HCT116 (cell line): ENCODE measurements around the gene WDR33. TPM values are rescaled to one million over a fixed set of nuclear protein-coding genes. Genes with fewer than 3 reads are reported as not detected.

Experiments used
- ATAC-seq: fragments of 200-7000 bp; cut with Tn5 transposase; 2 replicates; pipeline ENCODE4 v1.9.1; 2020; ENCODE audit warnings: mild to moderate bottlenecking, moderate library complexity
- BruUV-seq: library from RNA; stranded (reverse); fragments of 400-500 nt; replicated peaks from 2 replicates; lab custom pipeline; 2021; lab: Mats Ljungman, UMichigan
- CTCF ChIA-PET: fragments of 300-600 bp; sonication (Branson Sonifier 250); formaldehyde crosslinking; loops from one replicate; lab custom pipeline; 2021; ENCODE audit warnings: antibody characterized with exemption; lab: Charles Lee
- POLR2A ChIA-PET: fragments of 300-600, 350-600 bp; sonication (Branson Sonifier 250); formaldehyde crosslinking; loops from one replicate; lab custom pipeline; 2021; ENCODE audit warnings: antibody characterized with exemption; lab: Charles Lee
- RAD21 ChIA-PET, 2 experiments: fragments of 300-600 bp; sonication (Branson Sonifier 250); formaldehyde crosslinking; loops; one replicate each; lab custom pipeline; 2023; ENCODE audit warnings: low total read pairs in 2 of 2; ENCODE audit not compliant: uncharacterized antibody in 2 of 2, unreplicated experiment in 2 of 2, low non-redundant PET in 1 of 2; lab: Charles Lee
- DNase-seq: peaks from one replicate; pipeline ENCODE4 v3.0.0-alpha.2; 2010; ENCODE audit warnings: low read depth, low spot score
- H2AFZ ChIP-seq: fragments of 200-600 bp; shearing (Covaris generic), sonication (generic); 2 replicates; pipeline ENCODE4 v1.6.1; 2017; ENCODE audit warnings: low read depth, mixed run types, mixed read lengths, antibody characterized with exemption, low read length; ENCODE audit not compliant: poor library complexity, severe bottlenecking
- H3K27ac ChIP-seq: 2 replicates; pipeline ENCODE4 v1.5.1; 2012; ENCODE audit warnings: low read depth, low read length
- H3K27me3 ChIP-seq: fragments of 200-600 bp; sonication (generic); 2 replicates; pipeline ENCODE4 v1.6.1; 2016; ENCODE audit warnings: mixed run types, low read length, mixed read lengths; ENCODE audit not compliant: insufficient read depth
- H3K36me3 ChIP-seq, 2 experiments: fragments of 200-500 bp in 1 of 2; fragments of 200-600 bp in 1 of 2; sonication (Bioruptor generic) in 1 of 2; sonication (generic) in 1 of 2; 2 replicates each; pipeline versions ENCODE4 v1.5.1 to v1.6.1; 2014 to 2016; ENCODE audit warnings: low read length in 2 of 2, inconsistent platforms in 1 of 2, mixed read lengths in 1 of 2, mixed run types in 1 of 2; ENCODE audit not compliant: insufficient read depth in 2 of 2, control insufficient read depth in 1 of 2
- H3K4me1 ChIP-seq, 2 experiments: fragments of 200-600 bp in 1 of 2; sonication (generic) in 1 of 2; 2 replicates each; pipeline versions ENCODE4 v1.5.1 to v1.6.1; 2012 to 2017; ENCODE audit warnings: low read length in 2 of 2, inconsistent platforms in 1 of 2, mild to moderate bottlenecking in 1 of 2, mixed read lengths in 1 of 2, mixed run types in 1 of 2, moderate library complexity in 1 of 2; ENCODE audit not compliant: insufficient read depth in 2 of 2, control insufficient read depth in 1 of 2
- H3K4me2 ChIP-seq: fragments of 200-600 bp; sonication (generic); 2 replicates; pipeline ENCODE4 v1.6.1; 2017; ENCODE audit warnings: mixed run types, low read length, mixed read lengths
- H3K4me3 ChIP-seq, 2 experiments: fragments of 200-600 bp in 1 of 2; sonication (generic) in 1 of 2; replicated peaks in 1 of 2; 2 replicates each; pipeline ENCODE4 v1.5.1; 2011 to 2016; ENCODE audit warnings: low read length in 2 of 2, control low read depth in 1 of 2, low read depth in 1 of 2, mild to moderate bottlenecking in 1 of 2, mixed read lengths in 1 of 2, mixed run types in 1 of 2
- H3K79me2 ChIP-seq: fragments of 200-600 bp; sonication (generic); 2 replicates; pipeline ENCODE4 v1.6.1; 2017; ENCODE audit warnings: mild to moderate bottlenecking, mixed run types, low read length, moderate library complexity, mixed read lengths; ENCODE audit not compliant: insufficient read depth
- H3K9ac ChIP-seq: fragments of 200-600 bp; sonication (generic); 2 replicates; pipeline ENCODE4 v1.6.1; 2016; ENCODE audit warnings: low read length, mixed read lengths
- H3K9me2 ChIP-seq: fragments of 200-600 bp; sonication (generic), shearing (Covaris generic); 2 replicates; pipeline ENCODE4 v1.6.1; 2017; ENCODE audit warnings: mixed run types, mild to moderate bottlenecking, moderate library complexity; ENCODE audit not compliant: insufficient read depth
- H3K9me3 ChIP-seq, 2 experiments: fragments of 200-500 bp in 1 of 2; fragments of 200-600 bp in 1 of 2; sonication (Bioruptor generic) in 1 of 2; sonication (generic) in 1 of 2; 2 replicates each; pipeline ENCODE4 v1.6.1; 2014 to 2017; ENCODE audit warnings: low read length in 2 of 2, mixed read lengths in 2 of 2, inconsistent platforms in 1 of 2, low read depth in 1 of 2, mild to moderate bottlenecking in 1 of 2, mixed run types in 1 of 2, moderate library complexity in 1 of 2; ENCODE audit not compliant: control insufficient read depth in 1 of 2, insufficient read depth in 1 of 2
- H4K20me1 ChIP-seq: fragments of 200-600 bp; sonication (generic), shearing (Covaris generic); 2 replicates; pipeline ENCODE4 v1.6.1; 2017; ENCODE audit warnings: mixed run types, mild to moderate bottlenecking, moderate library complexity; ENCODE audit not compliant: insufficient read depth
- CBX3 ChIP-seq: IDR thresholded peaks from 2 replicates; pipeline ENCODE4 v1.6.1; 2012; ENCODE audit warnings: low read depth
- CEBPB ChIP-seq: IDR thresholded peaks from 2 replicates; pipeline ENCODE4 v1.6.1; 2012; ENCODE audit warnings: low read depth
- CTCF ChIP-seq, 3 experiments: fragments of 200-600 bp in 1 of 3; sonication (generic) in 1 of 3; IDR thresholded peaks in 2 of 3; conservative IDR thresholded peaks in 1 of 3; 2 replicates each; pipeline ENCODE4 v1.5.1; 2012 to 2017; ENCODE audit warnings: low read depth in 2 of 3, low read length in 2 of 3, antibody characterized with exemption in 1 of 3, borderline replicate concordance in 1 of 3, control low read depth in 1 of 3, mild to moderate bottlenecking in 1 of 3, mixed read lengths in 1 of 3, mixed run types in 1 of 3, moderate library complexity in 1 of 3; ENCODE audit not compliant: insufficient read depth in 1 of 3
- EGR1 ChIP-seq: IDR thresholded peaks from 2 replicates; pipeline ENCODE4 v1.6.1; 2012; ENCODE audit warnings: low read depth
- ELF1 ChIP-seq: IDR thresholded peaks from 2 replicates; pipeline ENCODE4 v1.6.1; 2012; ENCODE audit warnings: low read depth, borderline replicate concordance
- EZH2 ChIP-seq: fragments of 200-600 bp; sonication (generic); IDR thresholded peaks from 2 replicates; pipeline ENCODE4 v1.6.1; 2017; ENCODE audit warnings: antibody characterized with exemption, mixed run types
- FOSL1 ChIP-seq: IDR thresholded peaks from 2 replicates; pipeline ENCODE4 v1.6.1; 2012; ENCODE audit warnings: low read depth
- JUND ChIP-seq: IDR thresholded peaks from 2 replicates; pipeline ENCODE4 v1.6.1; 2012
- POLR2A ChIP-seq: IDR thresholded peaks from 2 replicates; pipeline ENCODE4 v1.7.0; 2011; ENCODE audit warnings: borderline replicate concordance; ENCODE audit not compliant: insufficient read depth, insufficient read length; ENCODE audit errors: extremely low read depth
- POLR2AphosphoS5 ChIP-seq: IDR thresholded peaks from 2 replicates; pipeline ENCODE4 v1.6.1; 2011; ENCODE audit warnings: mild to moderate bottlenecking, low read depth, low read length, moderate library complexity
- RAD21 ChIP-seq: IDR thresholded peaks from 2 replicates; pipeline ENCODE4 v1.6.1; 2012; ENCODE audit warnings: low read depth, mild to moderate bottlenecking
- SRF ChIP-seq: IDR thresholded peaks from 2 replicates; pipeline ENCODE4 v1.6.1; 2012; ENCODE audit warnings: low read depth
- TCF7L2 ChIP-seq: IDR thresholded peaks from 2 replicates; pipeline ENCODE4 v1.7.0; 2011; ENCODE audit warnings: borderline replicate concordance, inconsistent platforms; ENCODE audit not compliant: insufficient read depth, insufficient read length; ENCODE audit errors: extremely low read depth
- ZFX ChIP-seq: fragments of 450-650 bp; IDR thresholded peaks from 2 replicates; pipeline ENCODE4 v1.6.1; 2017
- ZNF274 ChIP-seq: fragments of 200-500 bp; sonication (Bioruptor generic); IDR thresholded peaks from 2 replicates; pipeline ENCODE4 v1.6.1; 2014; ENCODE audit warnings: mild to moderate bottlenecking, low read depth, low read length, inconsistent platforms
- intact Hi-C: fragments of 100-400 bp; cut with micrococcal nuclease; formaldehyde crosslinking; loops from 2 replicates; pipeline ENCODE4 v1.10.0; 2022
- total RNA-seq: library from RNA; stranded (reverse); gene quantifications from one replicate; pipeline ENCODE4 v1.2.1, GENCODE V29; 2021; ENCODE audit not compliant: unreplicated experiment
- TF ChIP-seq, protein P1 (sequence below): IDR thresholded peaks from 2 replicates; pipeline ENCODE4 v1.6.1; 2012

The WDR33 gene
- total RNA-seq, 1 experiment from 2014 or later, result 52.5 TPM

GRCh38 chr2:127820080-127820668 is 9.2 kb upstream of the WDR33 start:
- intact Hi-C loops, result no loop called here
- Histone ChIP-seq H3K27ac (no peak overlapping the region), H3K79me2 (no peaks in the 10 kb centered on the region), H3K4me3 (no peak overlapping the region), H3K27me3 (0 out of 2 replicates have a peak, but pooled peaks cover 4% of the 10 kb centered on the region), H3K36me3 (no peaks in the 10 kb centered on the region), H3K4me1 (no peaks in the 10 kb centered on the region), H3K9me3 (peaks cover 9 to 11% of the 10 kb centered on the region in 2 experiments; a peak in 2 of 4 replicates), H3K9ac (no peak overlapping the region), H3K9me2 (no peaks in the 10 kb centered on the region), H3K4me2 (no peak overlapping the region), H2AFZ (no peak overlapping the region), H4K20me1 (no peaks in the 10 kb centered on the region)
- peak; percentile 28 for DNase-seq
- TF ChIP-seq POLR2AphosphoS5, result no peak
- TF ChIP-seq CBX3, result peak; percentile 100
- RAD21 ChIA-PET, result no interaction called here
- POLR2A ChIA-PET, result no interaction called here
- peak; percentile 52 for ATAC-seq
- BruUV-seq, result no TSS peak
- CTCF ChIA-PET, result no interaction called here

- Histone ChIP-seq H4K20me1 (no peaks in the 10 kb centered on the region), H3K79me2 (no peaks in the 10 kb centered on the region), H3K27me3 (0 out of 2 replicates have a peak, but pooled peaks cover 4% of the 10 kb centered on the region), H3K4me1 (no peaks in the 10 kb centered on the region), H3K9me2 (no peaks in the 10 kb centered on the region), H3K4me2 (no peak overlapping the region), H3K27ac (no peak overlapping the region), H3K4me3 (no peak overlapping the region), H3K9ac (no peak overlapping the region), H3K36me3 (no peaks in the 10 kb centered on the region), H3K9me3 (peaks cover 9 to 11% of the 10 kb centered on the region in 2 experiments; a peak in 2 of 4 replicates), H2AFZ (no peak overlapping the region)
- no TSS peak for BruUV-seq
- CTCF ChIA-PET, result no interaction called here
- ATAC-seq (no peak), DNase-seq (no peak)
- intact Hi-C loops, result no loop called here
- POLR2A ChIA-PET, result no interaction called here
- RAD21 ChIA-PET, result no interaction called here
- TF ChIP-seq POLR2A, result no peak
- TF ChIP-seq EGR1, result no peak
- TF ChIP-seq CEBPB, result no peak
- TF ChIP-seq POLR2AphosphoS5, result no peak
- no peak for TF ChIP-seq SRF
- TF ChIP-seq FOSL1, result no peak
- no peak for TF ChIP-seq CTCF (IDR thresholded peaks at IDR 0.05 in 2 of 3, conservative IDR thresholded peaks at IDR 0.05 in 1 of 3; ENCODE audit: borderline replicate concordance in 1 of 3, insufficient read depth in 1 of 3, low read depth in 2 of 3, low read length in 2 of 3)
- TF ChIP-seq, protein P1, sequence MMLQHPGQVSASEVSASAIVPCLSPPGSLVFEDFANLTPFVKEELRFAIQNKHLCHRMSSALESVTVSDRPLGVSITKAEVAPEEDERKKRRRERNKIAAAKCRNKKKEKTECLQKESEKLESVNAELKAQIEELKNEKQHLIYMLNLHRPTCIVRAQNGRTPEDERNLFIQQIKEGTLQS, result no peak
- no peak for TF ChIP-seq ELF1
- no peak for TF ChIP-seq RAD21
- TF ChIP-seq JUND, result no peak
- no peak for TF ChIP-seq EZH2
- no peak for TF ChIP-seq TCF7L2
- TF ChIP-seq ZFX, result no peak
- TF ChIP-seq ZNF274, result no peak
Observed at GRCh38 chr2:127818794-127819425, 7.9 kb upstream of the WDR33 start.
